ENCODE data around the gene NLGN4X.

The NLGN4X gene

GRCh38 chrX:6228720-6229119 lies at the start of gene NLGN4X:
TSS of gene NLGN4X (minus strand) at chrX:6228867. CDS start at chrX:6151466, 77,401 bp downstream.
- no peak for DNase-seq (ENCODE audit: low read depth in 4 of 4, low spot score in 1 of 4)

DNA sequence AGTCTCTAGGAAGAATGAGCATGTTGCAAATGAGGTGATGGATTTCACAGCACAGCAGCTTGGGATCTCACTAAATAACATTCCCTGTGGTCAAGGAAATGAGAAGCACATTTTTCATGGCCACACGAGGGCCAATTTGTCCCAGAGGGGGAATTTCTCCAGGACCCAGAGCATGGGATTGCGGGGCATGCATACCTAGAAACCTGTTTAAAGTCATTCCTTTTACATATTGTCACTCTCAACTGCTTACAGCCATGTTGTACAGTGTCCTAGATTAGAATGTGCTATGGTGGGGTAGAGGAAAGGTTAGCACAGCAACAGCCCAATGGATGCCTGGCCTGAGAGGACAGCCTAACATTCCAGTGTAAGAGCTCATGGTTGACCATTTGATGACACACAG lies 37.4 kb upstream of the NLGN4X start:
- DNase-seq (ENCODE audit: low read depth in 4 of 4, low spot score in 1 of 4) = no peak

- DNase-seq (ENCODE audit: low read depth in 4 of 4, low spot score in 1 of 4) = no peak
Measured at GRCh38 chrX:6262959-6263358, 34.3 kb upstream of the NLGN4X start.

DNA sequence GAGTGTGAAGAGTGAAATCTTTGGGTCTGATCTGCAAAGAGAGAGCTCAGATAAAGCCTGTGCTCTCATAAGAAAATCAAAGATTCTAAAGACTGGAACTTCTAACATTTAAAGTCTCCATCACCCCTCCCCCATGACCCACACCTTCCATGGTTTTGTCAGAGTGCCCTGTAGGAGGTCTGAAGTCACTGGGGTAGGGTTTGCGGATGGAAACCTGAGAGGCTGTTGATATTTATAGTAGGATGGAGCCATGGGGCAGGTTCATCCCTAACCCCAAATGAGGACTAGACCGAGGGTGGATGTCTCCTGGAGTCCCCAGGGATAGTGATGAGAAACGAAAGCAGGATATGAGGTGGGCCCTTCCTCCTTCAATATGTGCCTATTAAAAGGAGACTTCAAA lies 28.4 kb upstream of the NLGN4X start:
- DNase-seq (ENCODE audit: low read depth in 4 of 4, low spot score in 1 of 4) = no peak

DNA sequence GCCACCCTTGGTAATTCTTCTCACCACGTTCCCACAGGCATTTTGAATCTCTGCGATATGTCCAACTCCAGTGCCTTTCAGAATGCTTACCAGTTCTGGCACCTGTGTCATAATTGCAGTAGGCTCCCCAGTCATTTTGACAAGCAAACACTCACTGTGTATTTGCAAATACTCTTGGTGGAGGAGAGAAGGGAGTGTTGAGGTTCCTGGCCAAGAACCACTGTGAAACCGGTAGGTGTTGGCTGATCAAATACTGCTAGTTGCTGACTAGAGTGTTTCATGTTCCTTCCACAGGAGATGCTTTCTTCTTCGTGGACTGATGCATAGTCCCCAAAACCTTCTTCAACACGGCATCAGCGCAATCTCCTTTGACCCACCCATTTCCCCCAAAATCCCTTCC lies 16.0 kb upstream of the NLGN4X start:
- DNase-seq (ENCODE audit: low read depth in 4 of 4, low spot score in 1 of 4) = no peak

- DNase-seq (ENCODE audit: low read depth in 4 of 4, low spot score in 1 of 4) = no peak
Measured at GRCh38 chrX:6238576-6238975, 9.9 kb upstream of the NLGN4X start.

- no peak for DNase-seq (ENCODE audit: low read depth in 4 of 4, low spot score in 1 of 4)
Measured at GRCh38 chrX:6227935-6228334, 732 bp downstream of the NLGN4X start.

GRCh38 chrX:6227453-6227835 lies 1.2 kb downstream of the NLGN4X start:
- DNase-seq (ENCODE audit: low read depth in 4 of 4, low spot score in 1 of 4) = no peak

- no peak for DNase-seq (ENCODE audit: low read depth in 4 of 4, low spot score in 1 of 4)
Measured at GRCh38 chrX:6226596-6227452, 1.8 kb downstream of the NLGN4X start.

GRCh38 chrX:6225911-6226595 lies 2.6 kb downstream of the NLGN4X start:
- no peak for DNase-seq (ENCODE audit: low read depth in 4 of 4, low spot score in 1 of 4)

GRCh38 chrX:6225288-6225910 lies 3.3 kb downstream of the NLGN4X start:
- no peak for DNase-seq (ENCODE audit: low read depth in 4 of 4, low spot score in 1 of 4)

DNA sequence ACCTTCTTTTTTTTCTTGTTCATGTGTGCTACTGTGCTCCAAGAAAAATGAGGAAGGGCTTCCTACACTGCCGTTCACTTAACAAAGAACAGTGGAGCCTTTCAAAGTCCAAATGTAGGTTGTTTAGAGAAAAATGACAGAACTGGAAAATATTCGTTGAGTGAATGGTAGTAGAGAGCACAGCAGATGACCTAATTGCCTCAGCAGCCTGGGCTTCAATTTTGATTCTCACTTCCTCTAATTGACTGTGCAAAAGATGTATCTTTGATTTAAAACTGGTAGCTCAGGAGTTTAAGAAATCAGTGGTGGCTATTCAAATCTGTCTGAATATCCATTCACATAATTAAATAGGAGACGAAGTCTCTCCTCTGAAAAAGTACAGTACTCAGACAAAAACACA lies 5.2 kb downstream of the NLGN4X start:
- DNase-seq (ENCODE audit: low read depth in 4 of 4, low spot score in 1 of 4) = no peak

DNA sequence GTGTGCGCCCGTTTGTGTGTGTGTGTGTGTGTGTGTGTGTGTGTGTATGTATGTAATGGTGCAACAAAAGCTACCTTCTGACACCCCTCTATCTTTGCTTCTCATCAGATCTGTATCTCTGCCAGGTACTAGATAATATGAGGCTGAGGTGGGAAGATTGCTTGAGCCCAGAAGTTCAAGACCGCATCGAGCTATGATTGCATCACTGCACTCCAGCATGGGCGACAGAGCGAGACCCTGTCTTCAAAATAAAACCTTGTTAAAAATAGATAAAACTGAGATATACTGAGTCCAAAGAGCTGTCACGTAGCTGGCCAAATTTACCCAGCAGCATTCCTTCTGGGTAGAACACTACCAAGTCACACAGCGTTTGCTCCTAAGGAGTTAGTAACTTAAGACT lies 18.4 kb downstream of the NLGN4X start:
- DNase-seq (ENCODE audit: low read depth in 4 of 4, low spot score in 1 of 4) = no peak

DNA sequence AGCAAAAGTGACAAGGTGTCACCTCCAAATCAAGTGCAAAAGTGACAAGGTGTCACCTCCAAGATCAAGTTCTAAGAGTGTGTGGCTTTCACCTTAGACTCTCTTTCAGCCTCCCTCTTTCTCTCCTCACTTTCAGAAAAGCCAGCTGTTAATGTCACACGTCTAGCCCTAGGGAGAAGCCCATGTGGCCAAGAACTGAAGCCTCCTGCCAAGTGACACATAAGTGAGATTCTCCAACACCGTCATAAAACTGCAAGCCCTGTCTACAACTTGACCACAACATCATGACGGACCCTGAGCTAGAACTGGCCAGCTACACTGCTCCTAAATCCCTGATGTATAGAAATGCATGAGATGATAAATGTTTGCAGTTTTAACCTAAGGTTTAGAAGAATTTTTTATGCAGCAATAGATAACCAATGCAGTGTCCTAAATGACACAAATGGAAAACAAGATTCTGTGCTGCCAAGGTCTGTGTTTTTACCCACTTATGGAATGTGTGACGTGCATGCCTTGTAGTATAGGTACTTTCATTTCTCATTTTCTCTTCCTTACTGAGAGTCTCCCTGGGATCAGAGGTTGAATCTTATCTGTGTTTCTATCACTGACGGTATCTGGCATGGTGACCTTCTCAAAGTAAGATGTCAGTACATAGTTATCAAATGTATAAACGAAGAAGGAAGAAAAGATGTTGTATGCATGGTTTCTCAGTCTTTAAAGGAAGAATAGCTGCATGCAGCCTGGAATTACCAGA lies 25.0 kb downstream of the NLGN4X start:
- no peak for DNase-seq (ENCODE audit: low read depth in 4 of 4, low spot score in 1 of 4)

GRCh38 chrX:6199486-6199885 lies 29.2 kb downstream of the NLGN4X start:
- DNase-seq (ENCODE audit: low read depth in 4 of 4, low spot score in 1 of 4) = no peak

- no peak for DNase-seq (ENCODE audit: low read depth in 4 of 4, low spot score in 1 of 4)
Measured at GRCh38 chrX:6187256-6187655, 41.4 kb downstream of the NLGN4X start.

DNA sequence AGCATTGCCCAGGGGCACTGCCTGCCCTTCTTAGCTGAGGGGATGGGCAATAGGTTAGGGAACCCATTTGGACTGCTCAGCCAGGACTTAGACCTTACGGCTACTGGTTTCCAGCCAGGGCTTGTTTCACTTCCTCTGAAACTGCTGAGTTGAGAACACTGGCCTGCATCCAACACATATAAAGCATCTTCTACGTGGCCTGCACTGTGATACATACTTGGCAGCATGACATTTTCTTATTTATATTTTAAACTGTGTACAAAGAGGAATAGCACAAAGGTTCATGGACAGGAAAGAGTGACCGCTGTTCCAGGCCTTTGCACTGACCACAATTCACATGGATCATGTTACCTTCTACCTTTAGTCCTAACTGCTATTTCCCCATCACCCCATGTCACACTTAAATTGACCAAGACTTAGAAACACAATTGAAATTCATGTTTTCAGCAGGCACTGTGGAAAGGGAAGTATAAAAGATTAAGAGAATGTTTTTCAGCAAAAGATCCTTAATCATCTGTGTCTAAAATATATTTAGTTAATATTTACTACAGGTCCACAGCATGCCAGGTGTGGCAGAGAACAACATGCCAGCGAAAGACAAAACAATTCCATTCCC lies 43.7 kb downstream of the NLGN4X start:
- no peak for DNase-seq (ENCODE audit: low read depth in 4 of 4, low spot score in 1 of 4)

DNA sequence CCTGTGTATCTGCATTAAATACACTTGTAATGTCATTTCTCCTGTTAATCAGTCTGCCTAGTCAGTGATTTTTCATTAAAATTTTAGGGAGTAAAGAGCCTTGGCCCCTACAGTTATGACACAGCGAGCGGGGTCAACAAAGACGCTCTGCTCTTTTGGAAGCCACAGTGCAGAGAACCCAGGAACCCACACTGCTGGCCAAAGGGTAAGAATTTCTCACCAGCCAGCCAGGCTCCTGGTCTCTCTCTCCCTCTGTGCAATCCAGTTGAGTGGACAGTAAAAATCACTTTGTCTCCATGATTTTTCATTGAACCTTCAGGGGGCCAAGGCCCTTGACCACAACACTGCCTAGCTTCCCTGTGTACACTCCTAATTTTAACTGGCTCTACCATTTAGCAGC lies 52.8 kb downstream of the NLGN4X start:
- DNase-seq (ENCODE audit: low read depth in 4 of 4, low spot score in 1 of 4) = no peak

DNA sequence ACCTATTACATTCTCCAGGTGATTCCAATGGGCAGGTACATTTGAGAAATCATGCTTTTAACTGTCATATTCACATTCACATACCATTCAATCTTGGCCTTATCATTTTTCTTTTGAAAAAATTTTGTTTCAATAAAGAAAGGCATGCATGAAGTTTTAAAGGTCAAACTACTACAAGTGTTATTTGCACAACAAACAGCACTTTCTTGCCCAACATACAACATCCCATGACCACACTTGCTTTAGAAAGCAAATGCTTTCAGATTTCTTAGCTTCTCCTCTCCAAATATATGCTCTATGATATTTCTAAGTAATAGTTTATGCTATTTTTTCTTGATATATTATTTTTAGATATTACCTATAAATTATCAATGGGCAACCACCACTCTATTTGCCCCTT lies 58.2 kb downstream of the NLGN4X start:
- no peak for DNase-seq (ENCODE audit: low read depth in 4 of 4, low spot score in 1 of 4)

DNA sequence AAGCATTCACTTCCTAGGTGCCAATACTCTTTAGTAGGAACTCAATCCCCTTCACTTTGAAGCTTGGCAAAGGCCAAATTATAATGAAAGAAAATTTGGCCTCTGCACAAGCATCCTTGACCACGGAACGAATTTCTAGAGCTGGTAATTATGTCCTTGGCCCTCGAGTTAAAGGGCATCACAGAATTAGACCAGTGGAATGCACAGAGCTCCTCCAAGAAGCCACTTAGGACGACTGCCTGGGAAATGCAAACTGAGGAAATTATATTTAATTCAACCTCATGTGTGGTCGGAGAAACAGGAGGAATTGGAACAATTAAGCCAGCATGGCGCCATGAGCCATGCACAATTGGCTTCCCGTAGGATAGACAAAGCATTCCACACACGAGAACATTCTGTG lies 59.3 kb downstream of the NLGN4X start:
- DNase-seq (ENCODE audit: low read depth in 4 of 4, low spot score in 1 of 4) = no peak

DNA sequence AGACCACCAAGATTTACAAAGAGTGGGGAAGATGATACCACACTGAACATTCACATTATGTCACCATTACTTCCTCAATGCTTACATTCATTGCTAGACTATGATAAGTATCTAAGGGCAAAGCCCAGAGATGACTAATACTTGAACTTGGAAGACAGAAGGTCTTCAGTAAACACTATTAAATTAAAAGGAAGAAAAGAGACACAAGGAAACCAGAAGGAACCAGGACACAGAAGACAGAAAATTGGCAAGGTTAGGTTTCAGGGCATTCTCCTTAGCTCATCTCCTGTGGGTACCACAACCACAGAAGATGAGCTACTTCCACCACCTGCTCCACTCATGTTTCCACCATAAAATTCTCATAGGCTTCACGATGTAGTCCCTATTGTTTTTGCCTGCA lies 64.9 kb downstream of the NLGN4X start:
- DNase-seq (ENCODE audit: low read depth in 4 of 4, low spot score in 1 of 4) = no peak
